GM18502 (cell line): ENCODE measurements around the gene TMEM272.

Source experiments
- ATAC-seq: cut with Tn5 transposase; IDR thresholded peaks from one replicate; pipeline ENCODE4 v1.9.1; 2021; ENCODE audit warnings: mild to moderate bottlenecking; ENCODE audit not compliant: unreplicated experiment, poor library complexity

Gene TMEM272

DNA sequence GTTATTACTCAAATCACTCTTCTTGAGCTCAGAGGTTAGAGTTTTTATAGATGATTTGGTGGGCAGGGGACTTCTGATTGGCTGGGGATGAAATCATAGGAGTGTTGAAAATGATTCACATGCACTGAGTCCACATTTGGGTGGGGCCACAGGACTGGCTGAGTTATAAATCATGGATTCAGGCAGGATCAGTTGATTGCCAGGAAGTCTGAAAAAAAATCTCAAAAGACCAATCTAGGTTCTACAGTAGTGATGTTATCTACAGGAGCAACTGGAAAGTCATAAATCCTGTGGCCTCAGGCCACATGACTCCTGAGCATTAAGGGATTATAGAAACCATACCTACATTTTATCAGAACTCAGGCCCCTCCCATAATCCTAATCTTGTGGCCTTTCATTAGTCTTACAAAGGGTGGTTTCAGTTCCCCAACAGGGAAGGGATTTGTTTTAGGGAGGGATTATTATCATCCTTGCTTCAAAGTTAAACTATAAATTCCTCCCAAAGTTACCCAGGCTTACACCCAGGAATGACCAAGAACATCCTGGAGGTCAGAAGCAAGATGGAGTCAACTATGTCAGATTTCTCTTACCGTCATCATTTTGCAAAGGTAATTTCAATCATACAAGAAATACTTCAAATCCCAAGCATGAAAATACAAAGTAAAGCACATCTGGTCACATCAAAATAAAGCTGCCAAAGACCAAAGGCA is 11.2 kb upstream of the TMEM272 start:
- ATAC-seq, result no peak

DNA sequence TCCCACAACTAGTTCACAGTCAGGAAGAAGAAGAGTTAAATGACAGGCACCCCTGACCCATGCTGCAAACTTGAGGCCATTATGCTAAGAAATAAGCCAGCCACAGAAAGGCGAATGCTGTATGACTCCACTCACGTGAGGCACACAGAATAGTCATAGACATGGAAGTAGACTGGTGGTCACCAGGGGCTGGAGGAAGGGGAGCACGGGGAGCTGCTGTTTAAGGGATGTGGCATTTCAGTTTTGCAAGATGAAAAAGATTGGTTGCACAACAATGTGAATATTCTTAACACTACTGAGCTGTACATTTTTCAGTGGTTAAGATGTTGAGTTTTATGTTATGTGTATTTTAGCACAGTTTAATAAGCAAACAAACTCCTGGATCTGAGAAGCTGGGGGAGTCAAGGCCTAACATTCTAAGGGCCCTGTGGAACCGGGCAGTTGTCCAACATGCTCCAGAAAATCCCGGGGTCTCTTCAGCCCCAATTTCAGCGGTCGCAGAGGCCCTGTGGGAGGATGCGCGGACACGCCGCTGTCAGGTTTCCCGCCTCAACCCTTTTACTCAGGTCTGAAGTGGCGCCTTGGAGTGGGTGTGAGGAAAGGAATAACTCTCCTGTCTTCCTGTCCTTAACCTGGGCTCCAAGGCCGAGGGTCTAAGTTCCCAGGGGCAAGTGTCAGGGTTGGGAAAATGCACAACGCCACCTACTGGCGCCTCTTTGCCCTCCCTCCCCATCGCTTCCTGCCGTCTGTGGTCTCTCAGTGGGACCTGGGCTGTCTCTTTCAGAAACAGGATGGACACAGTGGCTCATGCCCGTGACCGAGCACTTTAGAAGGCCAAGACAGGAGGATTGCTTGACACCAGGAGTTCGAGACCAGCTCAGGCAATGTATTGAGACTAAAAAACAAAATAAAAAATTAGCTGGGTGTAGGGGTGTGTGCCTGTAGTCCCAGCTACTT is 4.4 kb upstream of the TMEM272 start:
- peak; percentile 65 for ATAC-seq

DNA sequence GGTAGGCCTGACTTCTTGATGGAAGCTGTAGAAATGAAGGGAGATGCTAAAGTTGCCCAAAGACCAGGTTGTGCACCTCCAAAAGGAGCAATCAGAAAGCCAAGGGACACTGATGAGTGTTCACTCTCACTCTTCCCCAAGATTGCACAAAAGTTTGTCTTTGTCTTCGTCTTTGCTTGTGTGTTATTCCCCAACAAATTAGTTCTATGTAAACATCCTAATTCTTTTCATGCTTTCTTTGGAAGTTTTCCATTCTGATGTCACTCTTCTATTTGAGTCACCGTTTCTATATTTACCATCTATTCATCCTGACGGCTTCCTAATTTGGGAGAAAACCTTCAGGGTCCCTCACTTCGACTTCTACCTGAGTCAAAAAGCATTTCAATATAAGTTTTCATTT is 3.7 kb upstream of the TMEM272 start:
- ATAC-seq, result no peak

DNA sequence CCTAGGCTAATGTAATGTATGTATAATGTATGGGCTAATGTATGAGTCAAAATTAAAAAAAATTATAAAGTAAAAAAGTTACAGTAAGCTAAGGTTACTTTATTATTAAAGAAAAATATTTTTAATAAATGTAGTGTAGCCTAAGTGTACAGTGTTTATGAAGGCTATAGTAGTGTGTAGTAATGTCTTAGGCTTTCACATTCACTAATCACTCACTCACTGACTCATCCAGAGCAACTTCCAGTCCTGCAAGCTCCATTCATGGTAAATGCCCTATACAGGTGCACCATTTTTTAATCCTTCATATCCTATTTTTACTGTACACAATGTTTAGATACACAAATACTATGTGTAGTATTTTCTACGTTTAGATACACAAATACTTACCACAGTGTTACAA is 1.8 kb upstream of the TMEM272 start:
- no peak for ATAC-seq

DNA sequence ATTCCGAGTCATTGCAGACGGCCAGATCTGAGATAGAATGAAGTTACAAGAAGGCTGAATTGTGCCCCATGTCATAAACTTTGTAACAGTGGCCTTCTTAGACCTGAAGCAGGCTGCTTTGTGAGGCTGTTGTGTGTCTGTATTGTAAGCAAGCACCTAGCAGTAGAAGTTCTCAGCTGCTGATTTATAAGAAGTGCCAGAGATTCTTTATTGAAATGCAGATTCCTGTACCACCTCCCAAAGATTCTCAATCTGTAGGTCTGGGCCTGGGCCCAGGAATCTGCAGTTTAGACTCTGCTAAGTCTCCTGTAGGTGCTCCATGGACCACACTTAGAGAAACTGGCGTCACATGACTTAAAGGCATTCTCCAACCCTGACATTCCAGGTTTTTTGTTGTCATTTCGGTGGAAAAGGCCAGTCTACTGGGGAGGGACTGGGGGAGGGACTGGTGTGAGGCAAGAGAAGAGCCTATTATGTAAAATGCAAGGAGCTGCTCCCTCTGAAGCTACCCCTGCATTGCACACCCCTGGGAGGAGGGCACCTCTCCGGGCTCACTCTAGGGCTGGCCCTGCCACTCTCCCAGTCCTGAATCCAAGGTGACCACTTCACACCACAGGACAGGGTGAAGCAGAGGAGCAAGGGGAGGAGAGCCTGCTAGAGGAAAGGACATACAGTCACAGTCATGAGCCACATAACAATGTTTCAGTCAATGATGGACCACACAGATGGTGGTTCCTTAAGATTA is 769 bp upstream of the TMEM272 start:
- no peak for ATAC-seq

DNA sequence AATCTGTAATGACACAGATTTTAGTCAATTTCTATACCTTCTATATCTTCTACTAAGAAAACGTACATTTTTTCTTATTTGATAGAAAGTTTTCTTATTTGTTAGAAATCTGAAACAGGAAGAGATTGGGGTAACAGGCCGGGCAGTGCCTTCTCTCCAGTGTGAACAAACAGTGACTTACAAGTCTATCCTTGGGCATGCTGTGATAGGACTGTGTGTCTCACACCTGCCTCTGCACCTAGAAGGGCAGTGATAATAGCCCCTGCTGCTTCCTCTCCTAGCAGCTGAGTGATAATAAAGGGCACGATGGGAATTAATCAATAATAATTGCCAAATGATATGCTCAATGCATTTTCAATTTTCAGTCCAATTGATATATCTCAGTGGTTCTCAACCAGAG is 1.4 kb downstream of the TMEM272 start:
- ATAC-seq, result no peak

DNA sequence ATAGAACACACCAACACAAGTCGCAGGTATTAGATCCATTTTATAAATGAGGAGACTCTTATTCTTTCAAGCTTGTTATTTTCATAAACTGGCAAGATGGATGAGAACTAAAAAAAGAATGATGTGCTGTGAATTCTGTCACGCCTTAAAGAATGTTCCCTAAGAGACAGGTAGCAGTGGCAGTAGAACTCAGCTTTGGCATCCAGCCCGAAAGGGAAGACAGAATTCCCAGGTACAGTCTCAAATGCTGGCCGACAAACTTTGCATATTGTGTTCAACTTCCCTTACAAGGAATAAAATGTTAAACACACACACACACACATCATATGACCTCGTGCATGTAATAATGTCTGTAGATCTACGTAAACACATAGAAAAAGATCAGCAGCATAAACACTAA is 3.2 kb downstream of the TMEM272 start:
- no peak for ATAC-seq

DNA sequence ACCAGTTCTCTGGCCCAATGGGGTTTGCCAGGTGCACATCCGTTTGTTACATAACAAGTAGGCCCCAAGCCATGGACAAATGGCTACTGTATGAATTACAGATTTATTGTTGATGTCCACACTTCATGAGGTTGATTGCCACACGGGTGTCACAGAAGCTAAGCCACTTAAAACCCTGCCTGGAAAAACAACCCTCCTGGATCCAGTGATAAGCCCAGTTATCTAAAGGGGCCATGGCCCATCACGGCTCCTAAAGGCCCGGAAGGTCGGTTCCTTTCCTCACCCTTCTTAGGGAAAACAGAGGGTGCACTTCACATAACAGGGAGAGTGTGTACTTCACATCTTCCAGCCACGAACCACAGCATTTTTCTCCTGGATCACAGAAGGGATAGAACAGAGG is 4.1 kb downstream of the TMEM272 start:
- no peak for ATAC-seq

DNA sequence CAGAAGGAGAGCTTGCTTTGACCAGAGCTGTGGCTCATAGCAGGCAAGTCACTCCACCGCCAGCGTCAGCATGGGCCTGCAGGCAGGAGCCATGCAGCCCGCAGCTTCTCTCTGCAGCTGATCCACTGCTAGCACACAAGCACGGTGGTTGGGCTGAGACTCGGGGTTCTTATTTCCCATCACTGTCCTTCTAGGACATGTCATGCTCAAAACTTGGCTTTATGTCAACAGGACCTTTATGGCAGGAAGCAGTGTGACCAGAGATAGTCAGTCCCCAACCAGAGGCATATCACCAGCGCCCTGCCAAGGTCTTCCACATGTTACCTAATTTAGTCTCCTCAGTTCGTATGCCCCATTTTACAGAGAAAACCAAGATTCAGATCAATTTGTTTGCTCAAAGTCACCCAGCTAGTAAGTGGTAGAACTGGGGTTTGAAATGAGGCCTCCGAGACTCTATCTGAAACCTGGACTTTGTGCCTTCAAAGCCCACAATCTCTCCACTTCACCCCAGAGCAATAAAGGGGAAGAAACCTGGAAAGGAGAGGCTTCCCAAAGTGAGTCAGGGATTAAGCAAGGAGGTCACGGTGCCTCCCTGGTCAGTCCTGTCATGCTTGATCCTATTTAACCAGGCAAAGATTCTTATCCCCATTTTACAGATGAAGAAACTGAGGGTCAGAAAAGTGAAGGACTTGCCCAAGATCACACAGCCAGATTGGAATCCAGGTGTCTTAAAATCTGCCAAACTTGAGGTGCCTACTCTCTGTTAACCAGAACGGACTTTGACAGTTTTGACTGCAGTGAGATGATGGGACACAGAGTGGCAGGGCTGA is 5.1 kb downstream of the TMEM272 start:
- no peak for ATAC-seq

DNA sequence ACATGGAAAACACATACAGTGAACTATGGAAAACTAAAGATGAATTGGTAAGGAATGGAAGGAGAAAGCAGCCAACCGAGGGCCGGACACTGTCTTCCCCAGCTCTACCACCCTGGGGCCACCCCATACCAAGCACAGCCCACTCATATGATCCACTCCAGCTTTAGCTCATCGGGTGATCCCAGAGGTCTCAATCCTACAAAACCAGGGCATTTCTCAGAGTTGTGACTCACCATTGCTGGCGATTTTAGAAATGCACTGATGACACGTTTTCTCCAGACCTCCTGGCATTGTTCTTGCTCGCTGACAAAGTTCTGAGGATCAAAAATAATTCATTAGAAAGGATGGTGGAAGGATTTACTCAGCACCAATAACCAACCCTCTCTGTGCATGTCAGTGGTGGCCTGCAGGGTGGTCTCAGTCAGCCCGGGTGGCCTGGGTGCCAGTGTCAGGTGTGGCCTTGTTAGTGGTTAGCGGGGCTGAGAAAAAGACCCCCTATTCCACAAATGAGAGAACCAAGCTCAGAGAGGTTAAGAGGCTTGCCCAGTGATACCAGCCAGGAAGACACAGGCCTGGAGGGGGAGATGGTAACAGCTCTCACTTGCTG is 6.6 kb downstream of the TMEM272 start:
- no peak for ATAC-seq

DNA sequence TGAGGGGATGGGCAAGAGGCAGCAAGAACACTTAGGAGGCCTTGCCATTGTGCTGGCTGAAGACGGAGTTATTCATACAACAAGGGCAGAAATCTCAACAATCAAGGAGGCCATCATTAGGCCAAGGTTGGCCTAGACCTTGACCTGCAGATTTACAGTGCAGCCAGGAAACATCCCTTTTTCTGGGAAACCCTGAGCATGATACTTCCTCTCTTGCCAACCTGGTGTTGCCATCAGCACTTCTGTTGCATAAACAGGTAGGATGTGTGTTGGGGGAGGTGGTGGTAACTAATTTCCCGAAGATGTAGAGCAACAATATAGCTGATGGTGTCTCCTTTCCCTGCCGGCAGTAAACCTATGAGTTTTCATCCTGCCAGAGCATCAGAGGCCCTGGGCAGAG is 8.0 kb downstream of the TMEM272 start:
- ATAC-seq, result no peak

DNA sequence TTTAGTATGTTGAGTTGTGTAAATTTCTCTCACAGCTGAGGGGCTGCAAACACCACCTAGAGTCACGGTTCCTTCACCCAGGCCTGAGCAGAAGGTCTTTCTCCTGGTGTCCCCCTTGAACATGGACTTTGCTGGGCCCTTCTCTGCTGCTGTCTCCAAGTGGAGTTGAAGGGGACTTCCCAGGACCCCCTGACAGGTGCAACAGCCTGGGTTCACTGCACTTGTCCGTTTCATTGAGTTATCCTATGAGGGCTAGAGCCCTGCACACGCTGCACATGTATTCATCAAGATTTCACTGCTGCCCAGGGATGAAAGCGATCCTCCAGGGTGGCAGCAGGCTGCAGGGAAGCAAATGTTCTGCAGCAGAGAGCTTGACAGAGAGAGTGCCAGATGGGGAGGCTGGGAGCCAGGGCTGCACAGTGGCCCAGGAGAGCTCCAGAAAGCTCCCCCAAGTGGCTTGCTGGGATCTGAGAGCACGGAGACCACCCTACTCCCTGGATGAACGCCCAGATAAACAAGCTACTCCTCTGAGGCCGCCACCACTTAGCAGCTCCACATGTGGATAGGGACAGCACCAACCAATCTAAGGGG is 10.3 kb downstream of the TMEM272 start:
- no peak for ATAC-seq

DNA sequence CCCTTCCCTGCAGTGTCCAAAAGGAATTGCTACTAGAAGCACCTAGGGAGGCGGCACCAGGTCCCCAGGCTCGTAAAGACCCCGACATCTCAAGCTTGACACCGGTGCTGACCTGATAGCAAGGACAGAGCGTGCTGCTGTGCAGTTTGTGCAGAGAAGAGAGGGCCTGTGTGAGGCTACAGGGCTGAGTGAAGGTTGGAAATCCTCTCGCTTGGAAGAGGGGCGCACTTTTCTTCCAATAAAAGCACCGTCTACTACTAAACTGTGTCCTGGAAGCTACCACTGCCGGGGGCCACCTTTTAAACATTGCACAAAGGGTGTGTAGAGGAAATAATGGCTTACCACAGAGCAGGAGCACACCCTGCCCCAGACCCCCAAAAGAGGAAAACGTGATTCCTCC is 11.0 kb downstream of the TMEM272 start:
- ATAC-seq, result no peak

DNA sequence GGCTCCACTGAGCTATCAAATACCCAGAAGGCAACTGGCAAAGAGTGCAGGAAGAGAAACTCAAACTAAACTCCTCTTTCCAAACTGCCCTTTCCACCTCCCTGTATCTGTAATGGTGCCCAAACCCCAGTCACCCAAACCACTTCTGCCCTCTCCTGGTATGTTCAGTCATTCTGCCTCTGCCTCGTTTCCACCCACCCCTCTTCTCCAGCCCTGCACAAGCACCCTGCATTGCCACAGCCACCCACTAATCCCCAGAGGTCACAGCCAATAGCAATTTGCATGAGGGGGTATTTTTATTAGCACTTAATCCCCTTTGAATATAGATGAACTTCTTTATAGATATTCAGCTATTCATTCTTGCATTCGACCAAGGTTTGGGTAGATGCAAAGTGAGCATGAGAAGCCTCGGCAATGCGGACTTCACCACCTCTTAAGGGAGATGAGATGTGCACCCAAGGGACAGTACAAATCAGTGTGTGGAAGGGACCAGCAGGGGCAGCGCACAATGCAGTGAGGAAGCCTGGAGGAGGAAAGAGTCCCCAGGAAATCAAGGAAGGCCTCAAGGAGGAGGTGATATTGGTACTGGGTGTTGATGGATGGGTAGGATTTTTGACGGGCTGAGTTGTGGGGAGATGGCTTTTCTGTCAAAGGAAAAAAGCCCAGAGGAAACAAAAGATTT is 12.4 kb downstream of the TMEM272 start:
- ATAC-seq, result peak; percentile 84

DNA sequence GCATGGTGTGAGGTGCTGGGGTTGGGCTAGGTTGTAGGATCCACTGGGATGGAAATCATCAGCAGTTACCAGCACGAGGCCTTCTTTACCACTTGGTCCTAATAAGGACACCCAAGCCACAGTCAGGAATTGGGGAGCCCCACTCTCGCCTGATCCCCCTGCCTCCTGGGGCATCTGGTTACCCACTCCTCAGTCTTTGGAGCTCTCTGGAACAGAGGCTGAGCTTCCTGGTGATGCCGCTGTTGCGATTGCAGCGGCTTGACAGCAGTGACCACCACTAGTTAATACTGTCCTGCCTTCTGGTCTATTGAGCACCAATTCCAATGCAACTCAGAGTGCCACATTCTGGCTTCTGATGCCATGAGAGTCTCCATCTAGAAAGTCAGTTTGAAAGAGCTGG is 13.5 kb downstream of the TMEM272 start:
- no peak for ATAC-seq

DNA sequence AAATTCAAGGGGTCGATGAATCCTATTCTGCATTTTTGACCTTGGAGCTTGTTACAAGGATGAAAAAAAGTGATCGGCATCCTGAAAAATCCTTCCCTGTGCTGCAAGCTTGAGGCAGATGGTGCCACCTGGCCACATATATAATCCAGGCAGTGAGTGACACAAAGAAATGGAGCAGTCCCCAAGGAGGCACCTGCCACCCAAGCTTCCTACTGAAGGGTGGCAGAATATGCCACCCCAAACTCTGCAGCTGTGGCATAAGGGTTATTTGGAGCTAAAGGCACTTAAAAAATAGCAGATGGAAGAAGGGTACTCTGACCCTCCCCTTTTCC is 15.4 kb downstream of the TMEM272 start:
- ATAC-seq, result no peak

DNA sequence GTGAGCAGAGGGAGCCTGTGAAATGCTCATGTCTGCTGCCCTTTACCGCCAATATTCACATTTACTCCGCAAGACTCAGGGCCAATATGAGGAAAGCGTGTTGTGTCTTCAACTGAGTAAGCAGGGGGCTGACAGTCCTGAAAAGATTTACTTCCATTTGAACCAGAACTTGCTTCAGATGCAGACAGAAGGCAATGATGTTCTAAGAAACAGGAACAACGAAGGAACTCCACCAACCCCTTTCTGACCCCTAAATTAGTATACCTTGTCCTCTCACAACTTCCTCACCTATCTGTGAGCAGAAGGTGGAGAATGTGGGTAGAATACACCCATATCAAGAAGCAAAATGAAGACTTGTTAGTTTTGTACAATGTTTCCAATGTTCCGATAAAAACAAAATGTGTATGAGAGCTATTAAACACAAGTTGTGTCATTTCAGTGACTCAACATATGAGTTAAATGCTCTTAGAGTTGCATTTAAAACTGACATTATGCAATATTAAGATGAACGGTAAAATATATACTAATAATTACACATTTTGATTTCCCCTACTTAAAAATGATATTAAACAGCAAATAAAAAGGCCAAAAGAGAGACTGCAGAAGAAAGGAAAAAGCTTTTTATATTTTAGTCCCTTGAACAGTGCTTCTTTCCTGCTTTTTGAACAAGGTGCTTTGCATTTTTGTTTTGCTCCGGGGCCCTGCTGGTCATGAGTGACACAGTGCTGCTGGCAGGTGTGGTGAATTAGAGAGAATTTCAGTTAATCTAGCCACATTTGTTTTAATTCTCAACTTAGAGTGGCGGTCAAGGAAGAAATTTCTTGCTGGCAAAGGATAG is 16.0 kb downstream of the TMEM272 start:
- no peak for ATAC-seq

DNA sequence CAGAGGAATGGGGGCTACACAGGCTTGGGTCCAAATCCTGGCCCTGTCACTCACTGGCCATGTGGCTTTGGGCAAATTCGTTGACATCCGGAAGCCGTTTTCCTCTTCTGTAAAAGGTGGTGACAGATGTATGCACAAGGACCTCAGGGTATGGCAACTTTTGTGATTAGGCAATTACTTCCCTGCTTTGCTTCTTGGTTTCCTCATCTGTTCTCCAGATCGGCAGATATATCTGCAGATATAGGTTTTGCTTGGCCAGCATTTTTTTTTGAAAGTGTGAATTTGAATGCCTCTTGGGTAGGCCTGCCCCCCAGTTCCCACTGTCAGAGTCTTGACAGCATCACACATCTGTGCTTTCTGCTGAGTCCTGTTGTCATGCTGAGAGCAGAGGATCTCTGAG is 17.7 kb downstream of the TMEM272 start:
- no peak for ATAC-seq
